HG02981 (cell line): ENCODE measurements around the gene FSHR.

Experiments used
- ATAC-seq: cut with Tn5 transposase; IDR thresholded peaks from one replicate; pipeline ENCODE4 v1.9.1; 2021; ENCODE audit warnings: mild to moderate bottlenecking, moderate library complexity; ENCODE audit not compliant: unreplicated experiment

Gene FSHR

GRCh38 chr2:49033394-49034185 is 120.7 kb downstream of the FSHR start:
- ATAC-seq = no peak

GRCh38 chr2:49032936-49033335 is 121.4 kb downstream of the FSHR start:
- no peak for ATAC-seq

GRCh38 chr2:49032126-49032525 is 122.2 kb downstream of the FSHR start:
- no peak for ATAC-seq

- ATAC-seq = no peak
Measured at GRCh38 chr2:49029406-49029805, 124.9 kb downstream of the FSHR start.

GRCh38 chr2:49028101-49028500 is 126.2 kb downstream of the FSHR start:
- no peak for ATAC-seq

GRCh38 chr2:49026706-49027105 is 127.6 kb downstream of the FSHR start:
- ATAC-seq = no peak

- no peak for ATAC-seq
Measured at GRCh38 chr2:49021271-49021670, 133.0 kb downstream of the FSHR start.

- ATAC-seq = no peak
Measured at GRCh38 chr2:49005261-49005660, 149.1 kb downstream of the FSHR start.

- peak; percentile 46 for ATAC-seq
Measured at GRCh38 chr2:49004036-49004626, 150.2 kb downstream of the FSHR start.

- ATAC-seq = no peak
Measured at GRCh38 chr2:49003201-49003600, 151.1 kb downstream of the FSHR start.

GRCh38 chr2:49002750-49003149 is 151.6 kb downstream of the FSHR start:
- ATAC-seq = no peak

GRCh38 chr2:49000695-49001094 is 153.6 kb downstream of the FSHR start:
- no peak for ATAC-seq

GRCh38 chr2:48998449-48998848 is 155.9 kb downstream of the FSHR start:
- ATAC-seq = no peak

- no peak for ATAC-seq
Measured at GRCh38 chr2:48993576-48993975, 160.7 kb downstream of the FSHR start.

GRCh38 chr2:48991415-48992131 is 162.7 kb downstream of the FSHR start:
- peak; percentile 69 for ATAC-seq

- ATAC-seq = no peak
Measured at GRCh38 chr2:48984922-48985321, 169.4 kb downstream of the FSHR start.

GRCh38 chr2:48983551-48983950 is 170.8 kb downstream of the FSHR start:
- ATAC-seq = no peak

- no peak for ATAC-seq
Measured at GRCh38 chr2:48982887-48983435, 171.4 kb downstream of the FSHR start.

GRCh38 chr2:48980846-48981245 is 173.5 kb downstream of the FSHR start:
- ATAC-seq = no peak

GRCh38 chr2:48979691-48980090 is 174.6 kb downstream of the FSHR start:
- no peak for ATAC-seq

GRCh38 chr2:48978131-48978530 is 176.2 kb downstream of the FSHR start:
- no peak for ATAC-seq

- no peak for ATAC-seq
Measured at GRCh38 chr2:48971801-48972200, 182.5 kb downstream of the FSHR start.
